HL-60 (cell line): Measurements from ENCODE around the gene AGAP1.

Experiments used
- DNase-seq, 2 experiments: peaks; one replicate each; pipeline ENCODE4 v3.0.0-alpha.2; 2010 to 2020; ENCODE audit warnings: low read depth in 1 of 2, low spot score in 1 of 2
- H3K27ac ChIP-seq: fragments of 250-450 bp; sonication (Bioruptor Pico); replicated peaks from 2 replicates; pipeline ENCODE4 v1.5.1; 2020; ENCODE audit warnings: mild to moderate bottlenecking, moderate library complexity
- H3K27me3 ChIP-seq: fragments of 250-450 bp; sonication (Bioruptor Pico); 2 replicates; pipeline ENCODE4 v1.5.1; 2021; ENCODE audit warnings: mild to moderate bottlenecking, moderate library complexity; ENCODE audit not compliant: insufficient read depth, poor library complexity, severe bottlenecking
- H3K4me3 ChIP-seq: replicated peaks from 2 replicates; pipeline ENCODE4 v1.5.1; 2011; ENCODE audit warnings: mild to moderate bottlenecking, control low read depth, low read length; ENCODE audit not compliant: insufficient read depth
- CTCF ChIP-seq: IDR thresholded peaks from one replicate; pipeline ENCODE4 v1.5.1; 2011; ENCODE audit warnings: low read length, control low read depth, inconsistent platforms; ENCODE audit not compliant: insufficient read depth
- GABPA ChIP-seq: IDR thresholded peaks from 2 replicates; pipeline ENCODE4 v1.6.1; 2012; ENCODE audit warnings: low read depth
- POLR2AphosphoS5 ChIP-seq: IDR thresholded peaks from 2 replicates; pipeline ENCODE4 v1.6.1; 2012; ENCODE audit warnings: low read depth
- REST ChIP-seq: IDR thresholded peaks from 2 replicates; pipeline ENCODE4 v1.6.1; 2012; ENCODE audit warnings: low read depth; ENCODE audit not compliant: insufficient replicate concordance
- SPI1 ChIP-seq: IDR thresholded peaks from 2 replicates; pipeline ENCODE4 v1.6.1; 2012; ENCODE audit warnings: low read depth, mild to moderate bottlenecking, borderline replicate concordance

Gene AGAP1

GRCh38 chr2:235728800-235729556 is 235.1 kb downstream of the AGAP1 start:
- H3K27me3 ChIP-seq: no peaks in the 10 kb centered on the region
- H3K27ac ChIP-seq: no peak overlapping the region
- no peak for DNase-seq
- TF ChIP-seq GABPA (no peak), REST (no peak), POLR2AphosphoS5 (no peak), CTCF (no peak), SPI1 (no peak)
- no peak overlapping the region for H3K4me3 ChIP-seq

- Histone ChIP-seq H3K27ac (no peak overlapping the region), H3K27me3 (no peaks in the 10 kb centered on the region), H3K4me3 (no peak overlapping the region)
- no peak for DNase-seq
- TF ChIP-seq CTCF (no peak), POLR2AphosphoS5 (no peak), REST (no peak), SPI1 (no peak), GABPA (no peak)
Measured at GRCh38 chr2:235729557-235729947, 235.7 kb downstream of the AGAP1 start.

GRCh38 chr2:235730115-235730514 is 236.3 kb downstream of the AGAP1 start:
- Histone ChIP-seq H3K4me3 (no peak overlapping the region), H3K27ac (no peak overlapping the region), H3K27me3 (no peaks in the 10 kb centered on the region)
- TF ChIP-seq SPI1 (no peak), POLR2AphosphoS5 (no peak), REST (no peak), CTCF (no peak), GABPA (no peak)
- DNase-seq: no peak
